ENCODE results near the gene C5orf47. TPM values are rescaled to one million over a fixed set of nuclear protein-coding genes. Genes with fewer than 3 reads are reported as not detected.

The C5orf47 gene
- polyA plus RNA-seq, 2 of the 4 experiments (the other 2 are of a cell fraction) = 0.13 TPM; not detected in 1

- TF ChIP-seq REST (IDR thresholded peaks at IDR 0.05) (no peak), SMC3 (IDR thresholded peaks at IDR 0.05) (peak; percentile 99), PBX3 (IDR thresholded peaks at IDR 0.05) (no peak), HEYL (CRISPR knock-in tag; IDR thresholded peaks at IDR 0.05) (no peak), MAFK (IDR thresholded peaks at IDR 0.05; ENCODE audit: partially characterized antibody) (no peak), SREBF2 (IDR thresholded peaks at IDR 0.05) (no peak), NPAS2 (CRISPR knock-in tag; IDR thresholded peaks at IDR 0.05; ENCODE audit: borderline replicate concordance) (no peak)
These were observed 15.9 kb upstream of the C5orf47 start (continued) for GRCh38 chr5:173972925-173973615.

DNA sequence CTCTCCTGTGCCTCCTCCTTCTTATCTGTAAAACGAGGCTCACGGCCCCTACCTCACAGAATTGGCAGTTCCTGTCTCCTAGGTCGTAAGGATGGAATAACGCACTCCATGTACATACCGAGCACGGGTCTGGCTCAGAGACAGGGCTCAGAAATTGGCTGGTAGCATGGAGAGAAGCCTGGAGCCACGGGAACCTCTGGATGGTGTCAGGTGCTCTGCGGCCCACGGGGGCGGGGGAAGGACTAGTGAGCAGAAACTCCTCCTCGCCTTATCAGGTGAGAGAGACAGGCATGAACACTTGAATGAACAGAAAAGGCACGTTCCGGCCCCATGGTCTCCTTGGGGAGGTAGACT is 15.4 kb upstream of the C5orf47 start:
- ATAC-seq (no peak; a peak in 1 of 6 replicates), DNase-seq (ENCODE audit: low read depth in 1 of 2, low spot score in 1 of 2) (no peak), FAIRE-seq (no peak)
- POLR2A ChIA-PET = interaction anchor here (0.6 to 2.1 kb wide), 3 partner anchors 10 to 357 kb away, joined by 3 to 12 read pairs (median 5); partner anchors contain the start of gene BOD1
- Histone ChIP-seq H3K4me3 (peak overlapping the region; percentile 35; the same call in 2 of the 3 replicates), H3K27ac (peak overlapping the region; percentile 96 to 97), H3K9me3 (no peaks in the 10 kb centered on the region), H3K4me2 (peak overlapping the region; percentile 83), H3K4me1 (peaks cover 49% of the 10 kb centered on the region)
- CTCF ChIA-PET = interaction anchor here (0.6 to 9.2 kb wide), 64 partner anchors 10 to 1364 kb away, joined by 3 to 229 read pairs (median 4); partner anchors contain the start of genes BOD1 and C5orf47
- WGBS (ENCODE audit: missing lambda C conversion rate) = 44% methylated on average over 13 of the region's 13 CpGs
- TF ChIP-seq HEYL (CRISPR knock-in tag; IDR thresholded peaks at IDR 0.05) (no peak), CHD4 (IDR thresholded peaks at IDR 0.05; ENCODE audit: borderline replicate concordance) (no peak), ZFP36 (IDR thresholded peaks at IDR 0.05; ENCODE audit: borderline replicate concordance, partially characterized antibody) (no peak), CHD2 (IDR thresholded peaks at IDR 0.05; ENCODE audit: low read length, partially characterized antibody) (no peak), EHF (CRISPR knock-in tag; IDR thresholded peaks at IDR 0.05) (no peak), ELK1 (IDR thresholded peaks at IDR 0.05; ENCODE audit: low read depth, low read length) (no peak), FOSL2 (IDR thresholded peaks at IDR 0.05) (no peak), FOSL2 (CRISPR knock-in tag; IDR thresholded peaks at IDR 0.05) (no peak), NPAS2 (CRISPR knock-in tag; IDR thresholded peaks at IDR 0.05; ENCODE audit: borderline replicate concordance) (no peak), NFE2L2 (conservative IDR thresholded peaks at IDR 0.05; ENCODE audit: low read length) (no peak), MAZ (IDR thresholded peaks at IDR 0.05; ENCODE audit: borderline replicate concordance, low read depth, low read length) (no peak), JUN (IDR thresholded peaks at IDR 0.05) (no peak), RCOR1 (IDR thresholded peaks at IDR 0.05; ENCODE audit: low read depth, low read length) (no peak), JUNB (IDR thresholded peaks at IDR 0.05) (no peak), TP53 (CRISPR knock-in tag; IDR thresholded peaks at IDR 0.05) (no peak), ZSCAN20 (CRISPR knock-in tag; IDR thresholded peaks at IDR 0.05) (no peak)
- TF ChIP-seq, protein P1, sequence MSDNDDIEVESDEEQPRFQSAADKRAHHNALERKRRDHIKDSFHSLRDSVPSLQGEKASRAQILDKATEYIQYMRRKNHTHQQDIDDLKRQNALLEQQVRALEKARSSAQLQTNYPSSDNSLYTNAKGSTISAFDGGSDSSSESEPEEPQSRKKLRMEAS (IDR thresholded peaks at IDR 0.05) = no peak
